ENCODE results near the gene UBE2H.

- TF ChIP-seq CTCF (conservative IDR thresholded peaks at IDR 0.05; ENCODE audit: low read depth, low read length) (no peak), POLR2A (IDR thresholded peaks at IDR 0.05; ENCODE audit: low read depth, low read length) (no peak), SMC3 (IDR thresholded peaks at IDR 0.05; ENCODE audit: low read depth, low read length) (no peak), MAZ (IDR thresholded peaks at IDR 0.05; ENCODE audit: borderline replicate concordance, low read depth, low read length) (no peak), ELK1 (IDR thresholded peaks at IDR 0.05; ENCODE audit: borderline replicate concordance, low read depth, low read length) (no peak), CEBPB (IDR thresholded peaks at IDR 0.05; ENCODE audit: low read depth, low read length) (no peak), MAFK (IDR thresholded peaks at IDR 0.05; ENCODE audit: low read depth, low read length) (no peak), CHD1 (IDR thresholded peaks at IDR 0.05; ENCODE audit: low read depth, low read length) (no peak), RFX5 (IDR thresholded peaks at IDR 0.05; ENCODE audit: low read depth, low read length) (no peak)
Observed at GRCh38 chr7:129925416-129926002, 27.3 kb downstream of the UBE2H start.

All from IMR-90 (cell line).